ENCODE measurements around the gene FCER1G.
"Not testable (repeated sequence)": the region's sequence is repeated elsewhere in the genome, so short reads cannot be mapped to it uniquely, and the experiment has no call there.

FCER1G gene

GRCh38 chr1:161218301-161219077 lies 3.4 kb downstream of the FCER1G start:
- no peak for DNase-seq (ENCODE audit: low read depth)
- H3K4me3 ChIP-seq (ENCODE audit: low read depth, low read length) = no peak overlapping the region
- no peak for TF ChIP-seq CTCF (IDR thresholded peaks at IDR 0.05; ENCODE audit: low read depth, low read length, missing control alignments)

- TF ChIP-seq CTCF (IDR thresholded peaks at IDR 0.05; ENCODE audit: low read depth, low read length, missing control alignments) = no peak
- H3K4me3 ChIP-seq (ENCODE audit: low read depth, low read length) = no peak overlapping the region
- no peak for DNase-seq (ENCODE audit: low read depth)
These were observed 4.2 kb downstream of the FCER1G start for GRCh38 chr1:161219078-161219892.

DNA sequence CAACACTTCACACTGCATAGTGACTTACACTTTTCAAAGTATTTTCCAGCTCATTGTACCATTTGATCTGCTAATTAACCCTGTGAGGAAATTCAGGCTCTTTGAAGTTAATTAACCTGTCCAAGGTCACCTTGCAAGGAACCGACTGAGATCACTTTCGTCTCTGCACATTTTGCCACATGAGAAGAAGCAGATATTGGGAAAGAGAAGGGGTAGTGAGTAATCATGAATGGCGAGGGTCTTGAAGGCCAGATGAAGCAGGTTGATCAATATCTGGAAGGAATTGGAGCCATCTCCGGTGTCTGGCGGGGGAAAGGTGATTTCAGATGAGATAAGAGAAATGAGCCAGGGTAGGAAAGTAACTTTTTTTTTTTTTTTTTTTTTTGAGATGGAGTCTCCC lies 4.9 kb downstream of the FCER1G start:
- no peak for DNase-seq (ENCODE audit: low read depth)
- H3K4me3 ChIP-seq (ENCODE audit: low read depth, low read length) = no peak overlapping the region
- TF ChIP-seq CTCF (IDR thresholded peaks at IDR 0.05; ENCODE audit: low read depth, low read length, missing control alignments) = no peak

- DNase-seq (ENCODE audit: low read depth) = no peak
- no peak overlapping the region for H3K4me3 ChIP-seq (ENCODE audit: low read depth, low read length)
- TF ChIP-seq CTCF (IDR thresholded peaks at IDR 0.05; ENCODE audit: low read depth, low read length, missing control alignments) = no peak
These were observed 7.3 kb downstream of the FCER1G start for GRCh38 chr1:161222175-161223019.

DNA sequence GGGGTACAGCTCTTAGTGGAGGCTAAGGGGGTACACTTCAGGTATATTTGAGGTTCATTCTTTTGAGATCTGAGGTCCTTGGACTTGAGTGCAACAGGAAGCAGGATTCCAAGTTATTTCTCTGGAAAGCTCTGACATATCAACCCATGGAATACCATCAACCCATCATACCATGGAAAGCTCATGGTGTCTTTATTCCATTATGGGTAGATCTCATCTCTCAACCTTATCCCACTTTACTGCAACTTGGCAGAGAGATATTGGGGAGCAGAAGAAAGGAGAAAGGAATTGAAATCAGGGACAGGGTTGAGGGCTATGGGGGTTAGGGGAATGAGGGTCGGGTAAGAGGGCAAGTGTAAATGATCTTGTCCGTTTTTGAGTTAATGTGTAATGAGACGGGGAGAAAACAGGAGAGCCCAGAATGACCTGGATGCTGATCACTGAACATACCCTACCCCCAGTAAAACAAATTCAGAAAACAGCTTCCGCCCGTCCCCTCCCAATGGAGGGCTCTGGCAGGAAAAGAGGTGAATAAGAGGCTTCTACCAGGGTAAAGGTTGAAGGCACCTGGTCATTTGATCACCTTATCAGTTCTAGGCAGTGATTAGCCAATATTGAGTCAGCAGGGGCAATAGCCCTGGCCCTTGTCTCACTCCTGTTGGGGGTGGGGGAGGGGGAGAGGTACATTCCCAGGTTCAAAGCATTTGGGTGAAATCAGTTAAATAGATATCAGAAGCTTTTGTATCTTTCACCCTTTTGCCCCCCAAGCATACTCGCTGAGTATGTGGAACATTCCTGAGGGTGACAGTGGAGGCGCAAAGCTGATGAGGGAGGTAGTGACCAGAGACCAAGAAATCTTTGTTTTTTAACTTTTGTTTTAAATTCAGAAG lies 9.0 kb downstream of the FCER1G start:
- no peak overlapping the region for H3K4me3 ChIP-seq (ENCODE audit: low read depth, low read length)
- DNase-seq (ENCODE audit: low read depth) = no peak
- no peak for TF ChIP-seq CTCF (IDR thresholded peaks at IDR 0.05; ENCODE audit: low read depth, low read length, missing control alignments)

DNA sequence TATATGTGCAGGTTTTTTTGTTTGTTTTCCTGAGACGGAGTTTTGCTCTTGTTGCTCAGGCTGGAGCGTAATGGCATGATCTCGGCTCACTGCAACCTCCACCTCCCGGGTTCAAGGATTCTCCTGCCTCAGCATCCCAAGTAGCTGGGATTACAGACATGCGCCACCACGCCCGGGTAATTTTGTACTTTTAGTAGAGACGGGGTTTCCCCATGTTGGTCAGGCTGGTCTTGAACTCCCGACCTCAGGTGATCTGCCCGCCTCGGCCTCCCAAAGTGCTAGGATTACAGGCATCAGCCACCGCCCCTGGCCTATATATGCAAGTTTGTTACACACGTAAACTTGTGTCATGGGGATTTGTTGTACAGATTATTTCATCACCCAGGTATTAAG lies 9.6 kb downstream of the FCER1G start:
- H3K4me3 ChIP-seq (ENCODE audit: low read depth, low read length); DNase-seq (ENCODE audit: low read depth): not testable (repeated sequence)

Measured in GM12864 (cell line).